ENCODE results near the gene VWF. TPM values are rescaled to one million over a fixed set of nuclear protein-coding genes. Genes with fewer than 3 reads are reported as not detected.

VWF gene
- total and polyA plus RNA-seq, 2 donors (not counting 3 experiments of a cell fraction or from before 2014, with no cell fraction given) = 1,041 to 2,328 TPM

GRCh38 chr12:6069437-6070093 is 54.9 kb downstream of the VWF start:
- no peak overlapping the region for H3K9ac ChIP-seq (replicated peaks; ENCODE audit: extremely low read depth, insufficient read depth, low read length)

More at GRCh38 chr12:6069437-6070093, 54.9 kb downstream of the VWF start:
- Histone ChIP-seq H3K9me1 (replicated peaks; ENCODE audit: control insufficient read depth, extremely low read depth, insufficient read depth, low read length) (no peaks in the 10 kb centered on the region), H3K36me3 (ENCODE audit: control insufficient read depth in 2 of 2, extremely low read depth in 1 of 2, insufficient read depth in 2 of 2, low read length in 2 of 2) (peaks cover 48 to 73% of the 10 kb centered on the region in 2 experiments), H3K27me3 (ENCODE audit: control insufficient read depth in 2 of 2, insufficient read depth in 2 of 2, low read length in 2 of 2) (no peaks in the 10 kb centered on the region), H3K4me3 (replicated peaks in 1 of 3; ENCODE audit: insufficient read depth in 1 of 3, low read depth in 1 of 3, low read length in 3 of 3) (no peak overlapping the region), H3K4me1 (ENCODE audit: control insufficient read depth, extremely low read depth, insufficient read depth, low read length) (peaks cover 69% of the 10 kb centered on the region), H3K4me2 (ENCODE audit: insufficient read depth, low read length) (no peak overlapping the region), H3K79me2 (ENCODE audit: control insufficient read depth, insufficient read depth, low read length) (peaks cover 23% of the 10 kb centered on the region), H3K27ac (ENCODE audit: insufficient read depth, low read depth, low read length) (peak overlapping the region; percentile 44), H2AFZ (ENCODE audit: low read depth, low read length) (no peak overlapping the region), H4K20me1 (replicated peaks; ENCODE audit: control insufficient read depth, extremely low read depth, insufficient read depth, low read length) (no peaks in the 10 kb centered on the region), H3K9me3 (replicated peaks; ENCODE audit: control insufficient read depth, insufficient read depth, low read length) (no peaks in the 10 kb centered on the region)
- dilution Hi-C loops (cut with MboI; ENCODE audit: extremely low pct_ligation_motif_present, low sequenced_read_pairs) = no loop called here
- CTCF ChIA-PET = interaction anchor here (1.8 kb wide), 1 partner anchor 126 kb away, joined by 8 read pairs; no protein-coding TSS in a partner anchor
- FAIRE-seq (peak; percentile 54), DNase-seq (ENCODE audit: low read depth, low spot score) (no peak)
- POLR2A ChIA-PET = no interaction called here
- intact Hi-C loops (cut with micrococcal nuclease) = no loop called here
- no TSS peak for BruUV-seq (replicated peaks)
- no peak for TF ChIP-seq POLR2AphosphoS5 (IDR thresholded peaks at IDR 0.05; ENCODE audit: insufficient read depth, low read depth, low read length)
- TF ChIP-seq MYC (IDR thresholded peaks at IDR 0.05; ENCODE audit: low read depth, low read length) = no peak
- peak; percentile 16 for TF ChIP-seq POLR2A (IDR thresholded peaks at IDR 0.05; ENCODE audit: low read depth, low read length)
- no peak for TF ChIP-seq JUN (IDR thresholded peaks at IDR 0.05; ENCODE audit: borderline replicate concordance, insufficient read depth, insufficient read length, low read depth)
- no peak for TF ChIP-seq CTCF (IDR thresholded peaks at IDR 0.05; ENCODE audit: extremely low read depth in 1 of 2, insufficient read depth in 1 of 2, low read depth in 1 of 2, low read length in 2 of 2)
- no peak for TF ChIP-seq MAX (IDR thresholded peaks at IDR 0.05; ENCODE audit: insufficient read depth, insufficient read length)
- TF ChIP-seq EZH2 (IDR thresholded peaks at IDR 0.05; ENCODE audit: borderline replicate concordance, low read depth, low read length, severe bottlenecking) = no peak
- peak; percentile 22 for TF ChIP-seq GATA2 (IDR thresholded peaks at IDR 0.05; ENCODE audit: insufficient read depth, insufficient read length, low read depth, low read length)
- TF ChIP-seq FOS (IDR thresholded peaks at IDR 0.05; ENCODE audit: borderline replicate concordance, insufficient read depth, low read length) = peak; percentile 12

Data from endothelial cell of umbilical vein (primary cell).